Spleen (tissue), 11 donors: Measurements from ENCODE around the gene PRSS21. TPM values are rescaled to one million over a fixed set of nuclear protein-coding genes. Genes with fewer than 3 reads are reported as not detected.
A peak's percentile ranks its signal among the peaks of the same experiment; 100 is the strongest.

ENCODE experiments used
- DNase-seq: peaks from one replicate; pipeline ENCODE4 v3.0.0-alpha.2; 2020
- H3K27ac ChIP-seq, 8 donors: fragments of 200-600 bp; sonication (generic) in 7 of 8; 1 replicate in 4 of 8; 2 replicates in 4 of 8; pipeline versions ENCODE4 v1.5.0 to v1.8.0; 2016 to 2021; ENCODE audit warnings: inconsistent platforms in 4 of 8, mild to moderate bottlenecking in 4 of 8, moderate library complexity in 1 of 8
- H3K27me3 ChIP-seq, 7 donors: fragments of 200-600 bp; sonication (generic) in 6 of 7; replicated peaks in 1 of 7; 1 replicate in 4 of 7; 2 replicates in 3 of 7; pipeline versions ENCODE4 v1.5.0 to v1.8.0; 2016 to 2021; ENCODE audit warnings: inconsistent platforms in 3 of 7, mild to moderate bottlenecking in 1 of 7
- H3K36me3 ChIP-seq, 6 donors: fragments of 200-600 bp; sonication (generic) in 5 of 6; 1 replicate in 4 of 6; 2 replicates in 2 of 6; pipeline versions ENCODE4 v1.5.0 to v1.8.0; 2016 to 2021; ENCODE audit warnings: inconsistent platforms in 2 of 6
- H3K4me1 ChIP-seq, 6 donors: fragments of 200-600 bp; sonication (generic) in 5 of 6; 1 replicate in 3 of 6; 2 replicates in 3 of 6; pipeline versions ENCODE4 v1.5.0 to v1.8.0; 2016 to 2021; ENCODE audit warnings: inconsistent platforms in 3 of 6
- H3K4me3 ChIP-seq, 8 donors: fragments of 200-600 bp; sonication (generic) in 7 of 8; 1 replicate in 4 of 8; 2 replicates in 4 of 8; pipeline versions ENCODE4 v1.5.0 to v1.8.0; 2016 to 2021; ENCODE audit warnings: inconsistent platforms in 4 of 8, mild to moderate bottlenecking in 4 of 8, moderate library complexity in 2 of 8
- H3K9me3 ChIP-seq, 8 donors: fragments of 200-600 bp; sonication (generic) in 7 of 8; 1 replicate in 4 of 8; 2 replicates in 4 of 8; pipeline versions ENCODE4 v1.5.0 to v1.8.0; 2016 to 2021; ENCODE audit warnings: inconsistent platforms in 4 of 8
- POLR2A ChIP-seq, 3 donors: fragments of 450-650 bp; IDR thresholded peaks; one replicate each; pipeline ENCODE4 v1.5.1; 2017; ENCODE audit warnings: antibody characterized with exemption in 3 of 3, mild to moderate bottlenecking in 1 of 3
- POLR2AphosphoS5 ChIP-seq, 3 donors: sonication (generic); formaldehyde crosslinking; IDR thresholded peaks; one replicate each; pipeline ENCODE4 v1.5.1; 2017; ENCODE audit warnings: antibody characterized with exemption in 3 of 3
- WGBS, 5 donors: extraction: QIAGEN DNeasy Blood & Tissue Kit in 3 of 5; methylation state at CpG; one replicate each; pipeline versions ENCODE4 v1.1.5 to v1.1.7; 2013 to 2018; 5-methylcytosine and 5-hydroxymethylcytosine counted together
- intact Hi-C: fragments of 100-400 bp; cut with DNase I; formaldehyde crosslinking; loops from one replicate; pipeline ENCODE4 v1.15.0; 2023; ENCODE audit warnings: low total_unique reads
- polyA plus RNA-seq, 3 donors: library from polyadenylated mRNA; stranded (reverse); fragments of 200-250 nt; gene quantifications; one replicate each; pipeline ENCODE4 v1.2.1, GENCODE V29; 2013
- total RNA-seq, 7 donors: library from RNA; depleted of rRNA in 3 of 7; stranded (reverse); fragments of >200 nt in 3 of 7; fragmentation: NEBNext Ultra II Directional in 4 of 7; extraction: Animal tissue kit (Norgen Biotek cat#: 25700) in 4 of 7; gene quantifications; one replicate each; pipeline versions ENCODE4 v1.1.0 to v1.2.1, GENCODE V29; 2016 to 2021
- TF ChIP-seq, protein P1 (sequence below), 11 experiments: fragments of 200-600 bp in 7 of 11; fragments of 450-650 bp in 4 of 11; sonication (generic) in 4 of 11; IDR thresholded peaks in 8 of 11; conservative IDR thresholded peaks in 3 of 11; 1 replicate in 7 of 11; 2 replicates in 4 of 11; pipeline versions ENCODE4 v1.4.0 to v1.8.0; 2016 to 2021; ENCODE audit warnings: antibody characterized with exemption in 11 of 11, inconsistent platforms in 4 of 11, mild to moderate bottlenecking in 1 of 11
- donor health status: healthy with polysubstance abuse.
- donor health status: DM: no; HTN: no; CAD: no; lungs with moderate emphysema.
- donor health status: DM: no; HTN: no; CAD: no.
- donor health status: Bipolar disorder and iron deficiency.
- donor health status: healthy.
- donor health status: DM: no; HTN: no; CAD: no.
- donor health status: DM: yes; HTN: yes; CAD: no.

Gene PRSS21
- total and polyA plus RNA-seq, 10 donors: 0.49 to 4.9 (median 1.6) TPM

GRCh38 chr16:2791174-2791573 is 25.9 kb upstream of the PRSS21 start:
- Histone ChIP-seq H3K27ac (no peak overlapping the region), H3K9me3 (no peaks in the 10 kb centered on the region), H3K4me1 (peaks cover 0 to 23% (median 3%) of the 10 kb centered on the region in 6 donors), H3K36me3 (no peaks in the 10 kb centered on the region), H3K4me3 (no peak overlapping the region), H3K27me3 (peaks cover 0 to 72% (median 35%) of the 10 kb centered on the region in 7 donors)
- DNase-seq: peak; percentile 40
- TF ChIP-seq POLR2A (IDR thresholded peaks at IDR 0.05) (no peak), POLR2AphosphoS5 (IDR thresholded peaks at IDR 0.05) (no peak)
- TF ChIP-seq, protein P1, sequence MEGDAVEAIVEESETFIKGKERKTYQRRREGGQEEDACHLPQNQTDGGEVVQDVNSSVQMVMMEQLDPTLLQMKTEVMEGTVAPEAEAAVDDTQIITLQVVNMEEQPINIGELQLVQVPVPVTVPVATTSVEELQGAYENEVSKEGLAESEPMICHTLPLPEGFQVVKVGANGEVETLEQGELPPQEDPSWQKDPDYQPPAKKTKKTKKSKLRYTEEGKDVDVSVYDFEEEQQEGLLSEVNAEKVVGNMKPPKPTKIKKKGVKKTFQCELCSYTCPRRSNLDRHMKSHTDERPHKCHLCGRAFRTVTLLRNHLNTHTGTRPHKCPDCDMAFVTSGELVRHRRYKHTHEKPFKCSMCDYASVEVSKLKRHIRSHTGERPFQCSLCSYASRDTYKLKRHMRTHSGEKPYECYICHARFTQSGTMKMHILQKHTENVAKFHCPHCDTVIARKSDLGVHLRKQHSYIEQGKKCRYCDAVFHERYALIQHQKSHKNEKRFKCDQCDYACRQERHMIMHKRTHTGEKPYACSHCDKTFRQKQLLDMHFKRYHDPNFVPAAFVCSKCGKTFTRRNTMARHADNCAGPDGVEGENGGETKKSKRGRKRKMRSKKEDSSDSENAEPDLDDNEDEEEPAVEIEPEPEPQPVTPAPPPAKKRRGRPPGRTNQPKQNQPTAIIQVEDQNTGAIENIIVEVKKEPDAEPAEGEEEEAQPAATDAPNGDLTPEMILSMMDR (IDR thresholded peaks at IDR 0.05 in 8 of 11, conservative IDR thresholded peaks at IDR 0.05 in 3 of 11): no peak
- intact Hi-C loops: no loop called here
- 76 to 86% (median 82%) methylated on average over 7 to 8 of the region's 8 CpGs for WGBS, 5 donors

- DNase-seq: no peak
- peaks cover 0 to 20% (median 0%) of the 10 kb centered on the region in 6 donors for H3K4me1 ChIP-seq
- peaks cover 0 to 70% (median 24%) of the 10 kb centered on the region in 7 donors for H3K27me3 ChIP-seq
- TF ChIP-seq POLR2AphosphoS5 (IDR thresholded peaks at IDR 0.05) (no peak), POLR2A (IDR thresholded peaks at IDR 0.05) (no peak)
- TF ChIP-seq, protein P1 (IDR thresholded peaks at IDR 0.05 in 8 of 11, conservative IDR thresholded peaks at IDR 0.05 in 3 of 11): no peak
- no peaks in the 10 kb centered on the region for H3K9me3 ChIP-seq
- H3K27ac ChIP-seq: no peak overlapping the region
- WGBS, 5 donors: 78 to 91% (median 83%) methylated on average over 10 of the region's 10 CpGs
- H3K36me3 ChIP-seq: no peaks in the 10 kb centered on the region
- intact Hi-C loops: no loop called here
- H3K4me3 ChIP-seq: no peak overlapping the region
Measured at GRCh38 chr16:2792940-2793339, 24.1 kb upstream of the PRSS21 start.

DNA sequence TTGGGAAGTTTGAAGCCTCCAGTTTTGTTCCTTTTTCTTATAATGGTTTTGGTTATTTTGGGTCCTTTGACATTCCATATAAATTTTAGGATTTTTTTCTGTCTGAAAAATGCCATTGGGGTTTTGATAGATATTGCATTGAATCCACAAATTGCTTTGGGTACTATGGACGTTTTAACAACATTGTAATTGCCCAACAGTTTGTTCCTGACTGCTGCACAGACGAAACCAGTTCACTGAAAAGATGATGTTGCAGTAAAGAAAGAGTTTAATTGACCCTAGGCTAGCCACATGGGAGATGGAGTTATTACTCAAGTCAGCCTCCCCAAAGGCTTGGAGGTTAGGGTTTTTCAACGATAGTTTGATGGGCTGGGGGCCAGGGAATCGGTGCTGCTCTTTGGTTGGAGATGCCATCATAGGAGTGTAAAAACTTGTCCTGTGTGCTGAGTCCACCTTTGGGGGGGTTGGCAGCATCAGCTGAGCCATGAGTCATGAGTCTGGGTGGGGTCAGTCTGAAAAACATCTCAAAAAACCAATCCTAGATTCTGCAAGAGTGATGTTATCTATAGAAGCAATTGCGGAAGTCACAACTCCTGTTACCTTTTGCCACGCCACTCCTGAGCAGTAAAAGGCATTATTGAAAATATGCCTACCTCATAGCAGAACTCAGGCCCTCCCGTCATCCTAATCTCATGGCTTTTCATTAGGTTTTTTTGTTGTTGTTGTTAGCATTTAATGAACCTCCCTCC is 21.5 kb upstream of the PRSS21 start:
- H3K36me3 ChIP-seq: no peaks in the 10 kb centered on the region
- TF ChIP-seq, protein P1 (IDR thresholded peaks at IDR 0.05 in 8 of 11, conservative IDR thresholded peaks at IDR 0.05 in 3 of 11): no peak
- no peak for TF ChIP-seq POLR2AphosphoS5 (IDR thresholded peaks at IDR 0.05)
- TF ChIP-seq POLR2A (IDR thresholded peaks at IDR 0.05): no peak
- intact Hi-C loops: no loop called here
- peaks cover 0 to 20% (median 0%) of the 10 kb centered on the region in 6 donors for H3K4me1 ChIP-seq
- H3K27ac ChIP-seq: no peak overlapping the region
- WGBS, 5 donors: 64 to 84% (median 71%) methylated on average over 7 of the region's 7 CpGs
- no peak for DNase-seq
- H3K27me3 ChIP-seq: peaks cover 0 to 65% (median 17%) of the 10 kb centered on the region in 7 donors
- H3K9me3 ChIP-seq: no peaks in the 10 kb centered on the region
- no peak overlapping the region for H3K4me3 ChIP-seq

DNA sequence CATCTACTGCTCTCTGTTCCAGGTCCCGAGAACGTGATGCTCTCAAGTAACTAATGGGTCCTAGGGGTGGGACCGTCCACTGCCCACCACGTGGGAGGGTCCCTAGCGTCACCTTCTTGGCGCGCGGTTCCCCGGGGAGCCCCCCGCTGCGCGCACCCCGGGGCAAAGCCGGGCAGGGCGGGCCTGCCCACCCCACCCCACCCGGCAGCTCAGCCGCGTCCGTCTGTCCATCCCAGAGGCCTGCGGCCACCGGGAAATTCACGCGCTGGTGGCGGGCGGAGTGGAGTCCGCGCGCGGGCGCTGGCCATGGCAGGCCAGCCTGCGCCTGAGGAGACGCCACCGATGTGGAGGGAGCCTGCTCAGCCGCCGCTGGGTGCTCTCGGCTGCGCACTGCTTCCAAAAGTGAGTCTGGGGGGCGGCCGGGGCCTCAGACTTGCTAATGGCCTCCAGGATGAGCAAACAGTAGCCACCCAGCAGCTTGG is 18.3 kb upstream of the PRSS21 start:
- 77 to 91% (median 83%) methylated on average over 9 to 39 of the region's 39 CpGs for WGBS, 5 donors

More for the DNA sequence above, 18.3 kb upstream of the PRSS21 start:
- Histone ChIP-seq H3K4me3 (no peak overlapping the region), H3K36me3 (no peaks in the 10 kb centered on the region), H3K4me1 (peaks cover 0 to 11% (median 0%) of the 10 kb centered on the region in 6 donors), H3K27me3 (peaks cover 0 to 40% (median 7%) of the 10 kb centered on the region in 7 donors), H3K9me3 (peaks cover 0 to 11% (median 5%) of the 10 kb centered on the region in 8 donors), H3K27ac (no peak overlapping the region)
- intact Hi-C loops: no loop called here
- peak; percentile 22 for DNase-seq
- TF ChIP-seq POLR2A (IDR thresholded peaks at IDR 0.05) (no peak), POLR2AphosphoS5 (IDR thresholded peaks at IDR 0.05) (no peak)
- TF ChIP-seq, protein P1 (IDR thresholded peaks at IDR 0.05 in 8 of 11, conservative IDR thresholded peaks at IDR 0.05 in 3 of 11): no peak
